ENCODE data around the gene USP34. TPM values are rescaled to one million over a fixed set of nuclear protein-coding genes. Genes with fewer than 3 reads are reported as not detected.

Gene USP34
- total RNA-seq, 1 donor from 2014 or later = 157 TPM

DNA sequence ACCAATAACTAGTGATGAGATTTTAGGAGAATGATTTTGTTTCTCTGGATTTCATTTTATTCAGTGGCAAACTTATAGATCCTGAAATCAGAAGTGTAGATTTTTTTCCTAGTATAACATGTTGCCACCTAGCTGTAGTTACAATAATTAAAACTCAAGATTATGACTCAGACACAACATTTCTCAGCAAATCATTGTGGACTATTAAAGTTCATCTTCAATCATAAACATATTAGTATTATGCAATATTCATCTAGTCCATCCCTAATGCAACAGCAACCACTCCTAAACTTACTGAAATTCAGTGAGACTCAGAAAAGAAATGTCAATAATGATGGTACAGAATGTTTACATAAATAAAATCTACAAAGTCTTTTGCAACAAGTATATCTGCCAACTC is 51.3 kb downstream of the USP34 start:
- Mint-ChIP-seq H3K27me3 (ENCODE audit: low read depth) (no peaks in the 10 kb centered on the region), H3K36me3 (peaks cover 7% of the 10 kb centered on the region), H3K9me3 (no peaks in the 10 kb centered on the region), H3K27ac (no peak overlapping the region), H3K4me1 (peaks cover 31% of the 10 kb centered on the region), H3K4me3 (no peak overlapping the region)
- DNase-seq (ENCODE audit: low spot score in 2 of 2, unreplicated experiment in 2 of 2) = no peak
- TF ChIP-seq, protein P1, sequence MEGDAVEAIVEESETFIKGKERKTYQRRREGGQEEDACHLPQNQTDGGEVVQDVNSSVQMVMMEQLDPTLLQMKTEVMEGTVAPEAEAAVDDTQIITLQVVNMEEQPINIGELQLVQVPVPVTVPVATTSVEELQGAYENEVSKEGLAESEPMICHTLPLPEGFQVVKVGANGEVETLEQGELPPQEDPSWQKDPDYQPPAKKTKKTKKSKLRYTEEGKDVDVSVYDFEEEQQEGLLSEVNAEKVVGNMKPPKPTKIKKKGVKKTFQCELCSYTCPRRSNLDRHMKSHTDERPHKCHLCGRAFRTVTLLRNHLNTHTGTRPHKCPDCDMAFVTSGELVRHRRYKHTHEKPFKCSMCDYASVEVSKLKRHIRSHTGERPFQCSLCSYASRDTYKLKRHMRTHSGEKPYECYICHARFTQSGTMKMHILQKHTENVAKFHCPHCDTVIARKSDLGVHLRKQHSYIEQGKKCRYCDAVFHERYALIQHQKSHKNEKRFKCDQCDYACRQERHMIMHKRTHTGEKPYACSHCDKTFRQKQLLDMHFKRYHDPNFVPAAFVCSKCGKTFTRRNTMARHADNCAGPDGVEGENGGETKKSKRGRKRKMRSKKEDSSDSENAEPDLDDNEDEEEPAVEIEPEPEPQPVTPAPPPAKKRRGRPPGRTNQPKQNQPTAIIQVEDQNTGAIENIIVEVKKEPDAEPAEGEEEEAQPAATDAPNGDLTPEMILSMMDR (IDR thresholded peaks at IDR 0.05; ENCODE audit: unreplicated experiment) = no peak

DNA sequence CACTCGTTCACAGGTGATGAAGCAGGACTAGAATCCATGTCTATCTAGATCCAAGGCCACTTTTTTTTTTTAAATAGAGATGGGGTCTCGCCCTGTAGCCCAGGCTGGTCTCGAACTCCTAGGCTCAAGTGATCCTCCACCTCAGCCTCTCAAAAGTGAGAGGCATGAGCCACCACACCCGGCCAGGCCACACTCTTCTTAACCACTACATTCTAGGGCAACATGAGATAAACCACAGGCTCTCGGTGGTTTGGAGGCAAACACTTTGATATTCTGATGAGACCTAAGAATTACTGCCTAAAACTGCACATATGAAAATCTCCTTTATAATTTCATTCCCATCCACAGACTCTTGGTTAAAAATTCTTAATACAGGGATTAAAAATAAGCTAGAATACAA is 51.8 kb downstream of the USP34 start:
- Mint-ChIP-seq H3K27ac (no peak overlapping the region), H3K4me1 (peaks cover 35% of the 10 kb centered on the region), H3K36me3 (peaks cover 7% of the 10 kb centered on the region), H3K4me3 (no peak overlapping the region), H3K27me3 (ENCODE audit: low read depth) (no peaks in the 10 kb centered on the region), H3K9me3 (no peaks in the 10 kb centered on the region)
- TF ChIP-seq, protein P1 (IDR thresholded peaks at IDR 0.05; ENCODE audit: unreplicated experiment) = no peak
- no peak for DNase-seq (ENCODE audit: low spot score in 2 of 2, unreplicated experiment in 2 of 2)

DNA sequence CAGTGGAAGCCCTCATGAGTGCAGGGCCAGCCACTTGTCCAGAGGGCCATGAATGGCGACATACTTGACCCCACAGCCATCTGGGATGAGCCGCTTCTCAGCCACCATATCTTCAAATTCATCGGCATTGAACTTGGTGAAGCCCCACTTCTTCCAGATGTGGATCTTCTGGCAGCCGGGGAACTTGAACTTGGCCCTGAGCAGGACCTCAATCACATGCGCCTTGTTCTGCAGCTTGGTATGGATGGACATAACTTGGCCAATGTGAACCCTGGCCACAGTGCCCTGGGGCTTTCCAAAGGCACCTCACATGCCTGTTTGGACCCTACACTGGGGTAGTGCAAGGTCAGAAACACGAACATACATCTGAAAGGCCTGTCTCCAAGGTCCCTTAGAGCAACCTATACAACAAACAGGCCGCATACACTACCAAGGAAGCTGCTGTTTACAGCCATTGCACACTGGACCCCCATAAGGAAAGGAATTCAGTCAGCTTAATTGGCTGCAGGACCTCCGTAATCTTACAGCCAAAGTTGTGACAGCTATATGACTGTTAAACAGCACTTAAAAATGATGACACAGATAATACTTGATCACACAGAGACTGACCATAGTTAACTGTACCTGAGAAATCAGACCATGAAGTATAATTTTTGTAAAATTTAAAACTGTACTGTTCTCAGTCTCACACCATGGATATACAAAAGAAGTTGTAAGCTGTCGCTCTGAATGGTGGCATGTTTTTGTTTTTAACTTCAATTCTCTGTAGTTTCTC is 53.8 kb downstream of the USP34 start:
- Mint-ChIP-seq H3K27me3 (ENCODE audit: low read depth) (no peaks in the 10 kb centered on the region), H3K36me3 (peaks cover 3% of the 10 kb centered on the region), H3K4me3 (no peak overlapping the region), H3K4me1 (peaks cover 35% of the 10 kb centered on the region), H3K9me3 (no peaks in the 10 kb centered on the region), H3K27ac (peak overlapping the region; percentile 88)
- no peak for DNase-seq (ENCODE audit: low spot score in 2 of 2, unreplicated experiment in 2 of 2)
- TF ChIP-seq, protein P1 (IDR thresholded peaks at IDR 0.05; ENCODE audit: unreplicated experiment) = no peak

DNA sequence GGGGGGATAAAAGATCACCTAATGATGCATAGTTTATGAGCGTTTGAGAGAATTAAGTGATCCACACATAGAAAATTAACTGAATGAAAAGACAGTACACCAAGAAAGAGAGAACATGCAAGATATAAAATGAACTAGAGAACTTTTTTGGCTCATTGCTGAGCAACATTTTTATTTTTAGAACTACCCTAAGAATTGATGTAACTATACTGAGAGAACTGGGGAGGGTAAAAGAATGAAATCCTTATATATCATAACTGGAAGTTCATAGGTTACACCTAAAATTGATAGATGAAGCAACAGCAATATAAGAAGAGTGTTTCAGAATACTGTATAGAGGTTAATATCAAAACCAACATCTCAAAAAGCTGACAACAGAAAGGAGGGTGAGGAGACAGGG is 55.6 kb downstream of the USP34 start:
- Mint-ChIP-seq H3K4me3 (no peak overlapping the region), H3K4me1 (peaks cover 29% of the 10 kb centered on the region), H3K36me3 (peaks cover 6% of the 10 kb centered on the region), H3K9me3 (no peaks in the 10 kb centered on the region), H3K27me3 (ENCODE audit: low read depth) (no peaks in the 10 kb centered on the region), H3K27ac (peak overlapping the region; percentile 72)
- DNase-seq (ENCODE audit: low spot score in 2 of 2, unreplicated experiment in 2 of 2) = no peak
- TF ChIP-seq, protein P1 (IDR thresholded peaks at IDR 0.05; ENCODE audit: unreplicated experiment) = no peak

DNA sequence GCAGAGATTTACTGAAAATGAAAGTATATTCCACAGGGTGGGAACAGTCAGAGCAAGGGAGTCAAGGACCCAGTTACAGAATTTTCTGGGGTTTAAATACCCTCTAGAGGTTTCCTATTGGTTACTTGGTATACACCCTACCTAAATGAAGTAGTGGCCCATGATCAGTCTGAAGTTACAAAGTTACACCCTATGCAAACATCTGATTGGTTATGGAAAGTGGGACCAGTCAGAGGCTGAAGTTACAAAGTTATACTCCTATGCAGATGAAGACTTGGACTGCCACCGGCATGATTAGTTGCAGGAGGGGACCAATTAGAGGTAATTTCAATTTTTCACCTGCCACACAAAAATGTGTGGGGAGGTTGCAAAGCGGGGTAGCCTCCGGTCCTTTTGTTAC is 56.2 kb downstream of the USP34 start:
- TF ChIP-seq, protein P1 (IDR thresholded peaks at IDR 0.05; ENCODE audit: unreplicated experiment) = no peak
- H3K36me3 Mint-ChIP-seq = peaks cover 6% of the 10 kb centered on the region
- H3K4me3 Mint-ChIP-seq = no peak overlapping the region
- no peak for DNase-seq (ENCODE audit: low spot score in 2 of 2, unreplicated experiment in 2 of 2)
- peak overlapping the region; percentile 72 for H3K27ac Mint-ChIP-seq
- peaks cover 29% of the 10 kb centered on the region for H3K4me1 Mint-ChIP-seq
- no peaks in the 10 kb centered on the region for H3K9me3 Mint-ChIP-seq
- H3K27me3 Mint-ChIP-seq (ENCODE audit: low read depth) = no peaks in the 10 kb centered on the region
